Stimulated activated CD8-positive, alpha-beta memory T cell treated with anti-CD3 and anti-CD28 coated beads, Interleukin-12 subunit alpha, Interleukin-12 subunit beta, amount 100 ng/mL, for 24 hours (primary cell): ENCODE data around the gene BSX.

Source experiments
- DNase-seq: peaks from one replicate; pipeline ENCODE4 v3.0.0-alpha.2; 2020; ENCODE audit errors: extremely low read depth

Gene BSX

GRCh38 chr11:122954455-122954854 is 27.2 kb downstream of the BSX start:
- no peak for DNase-seq

- DNase-seq: no peak
These were observed 30.4 kb downstream of the BSX start for GRCh38 chr11:122951211-122951610.

GRCh38 chr11:122938557-122938956 is 43.1 kb downstream of the BSX start:
- DNase-seq: no peak

GRCh38 chr11:122937983-122938382 is 43.7 kb downstream of the BSX start:
- no peak for DNase-seq

- no peak for DNase-seq
These were observed 48.2 kb downstream of the BSX start for GRCh38 chr11:122933416-122933815.

- no peak for DNase-seq
These were observed 50.1 kb downstream of the BSX start for GRCh38 chr11:122931510-122931909.
